Thyroid gland (tissue), 4 donors: ENCODE measurements around the gene SLC44A1.

Source experiments
- CTCF ChIP-seq, 6 experiments: fragments of 200-600 bp in 3 of 6; fragments of 450-650 bp in 3 of 6; sonication (generic) in 3 of 6; IDR thresholded peaks; one replicate each; pipeline ENCODE4 v1.5.1; 2016 to 2019; ENCODE audit warnings: antibody characterized with exemption in 6 of 6, mild to moderate bottlenecking in 2 of 6, inconsistent platforms in 1 of 6, moderate library complexity in 1 of 6
- POLR2A ChIP-seq, 2 donors: fragments of 450-650 bp; IDR thresholded peaks; one replicate each; pipeline ENCODE4 v1.6.1; 2017; ENCODE audit warnings: antibody characterized with exemption in 2 of 2, mild to moderate bottlenecking in 2 of 2, moderate library complexity in 1 of 2

- TF ChIP-seq CTCF (IDR thresholded peaks at IDR 0.05) (no peak), POLR2A (IDR thresholded peaks at IDR 0.05) (no peak)
Measured at GRCh38 chr9:105341434-105342146, 97.1 kb downstream of the SLC44A1 start.
